ENCODE results near the gene KIF18A. TPM values are rescaled to one million over a fixed set of nuclear protein-coding genes. Genes with fewer than 3 reads are reported as not detected.

The KIF18A gene
- total and polyA plus RNA-seq, 2 of the 13 experiments (the other 11 are each of a cell fraction or from before 2014, with no cell fraction given): 3.4 to 14.4 TPM

DNA sequence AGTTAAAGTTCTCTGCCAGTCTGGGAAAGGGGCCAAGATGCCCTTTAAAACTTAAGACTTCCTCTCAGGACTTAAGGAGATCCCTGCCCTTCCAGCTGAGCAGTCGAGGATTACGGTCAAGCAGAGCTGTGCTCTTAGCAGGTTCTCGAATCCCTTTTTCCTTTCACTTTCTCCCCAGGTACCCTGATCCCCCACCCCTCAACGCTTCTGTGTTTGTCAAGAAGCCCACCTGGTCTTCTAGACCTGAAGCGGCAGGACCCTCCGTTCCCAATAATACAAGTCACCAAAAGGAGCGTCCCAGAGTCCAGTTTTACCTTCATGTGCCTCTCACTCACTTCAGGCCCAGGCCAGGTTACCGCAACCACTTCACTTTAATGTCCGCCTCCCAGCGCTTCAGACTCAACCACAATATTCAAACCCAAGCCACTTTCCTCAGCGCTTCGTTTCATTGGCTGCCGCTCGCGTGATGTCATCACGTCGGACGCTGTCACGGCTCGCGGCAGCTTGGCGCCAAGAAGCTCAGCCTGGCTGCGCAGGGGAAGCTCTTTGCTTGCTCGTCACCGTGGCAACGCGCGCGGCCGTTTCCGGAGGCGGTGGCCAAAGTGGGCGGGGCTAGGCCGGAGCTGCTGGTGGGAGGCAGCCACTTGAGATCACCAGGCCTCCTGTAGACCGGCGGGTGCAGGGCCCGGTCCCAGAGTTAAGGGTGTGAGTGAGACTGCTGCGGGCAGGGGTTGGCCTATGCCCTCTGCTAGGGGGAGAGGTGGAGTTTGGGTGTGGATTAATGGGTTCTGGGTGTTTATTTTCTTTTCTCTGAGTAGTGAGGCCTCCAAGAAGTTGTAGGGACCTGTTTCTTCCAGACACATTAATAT lies at the start of gene KIF18A, which contains the start of gene METTL15 (continued):
- TF ChIP-seq, protein P1, sequence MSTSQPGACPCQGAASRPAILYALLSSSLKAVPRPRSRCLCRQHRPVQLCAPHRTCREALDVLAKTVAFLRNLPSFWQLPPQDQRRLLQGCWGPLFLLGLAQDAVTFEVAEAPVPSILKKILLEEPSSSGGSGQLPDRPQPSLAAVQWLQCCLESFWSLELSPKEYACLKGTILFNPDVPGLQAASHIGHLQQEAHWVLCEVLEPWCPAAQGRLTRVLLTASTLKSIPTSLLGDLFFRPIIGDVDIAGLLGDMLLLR (CRISPR knock-in tag; IDR thresholded peaks at IDR 0.05): no peak
- TF ChIP-seq HOXD1 (CRISPR knock-in tag; IDR thresholded peaks at IDR 0.05): peak; percentile 23; the same call in 1 of the 2 replicates
- TF ChIP-seq, protein P2, sequence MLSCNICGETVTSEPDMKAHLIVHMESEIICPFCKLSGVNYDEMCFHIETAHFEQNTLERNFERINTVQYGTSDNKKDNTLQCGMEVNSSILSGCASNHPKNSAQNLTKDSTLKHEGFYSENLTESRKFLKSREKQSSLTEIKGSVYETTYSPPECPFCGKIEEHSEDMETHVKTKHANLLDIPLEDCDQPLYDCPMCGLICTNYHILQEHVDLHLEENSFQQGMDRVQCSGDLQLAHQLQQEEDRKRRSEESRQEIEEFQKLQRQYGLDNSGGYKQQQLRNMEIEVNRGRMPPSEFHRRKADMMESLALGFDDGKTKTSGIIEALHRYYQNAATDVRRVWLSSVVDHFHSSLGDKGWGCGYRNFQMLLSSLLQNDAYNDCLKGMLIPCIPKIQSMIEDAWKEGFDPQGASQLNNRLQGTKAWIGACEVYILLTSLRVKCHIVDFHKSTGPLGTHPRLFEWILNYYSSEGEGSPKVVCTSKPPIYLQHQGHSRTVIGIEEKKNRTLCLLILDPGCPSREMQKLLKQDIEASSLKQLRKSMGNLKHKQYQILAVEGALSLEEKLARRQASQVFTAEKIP (CRISPR knock-in tag; IDR thresholded peaks at IDR 0.05; ENCODE audit: borderline replicate concordance): no peak
- no peak for TF ChIP-seq SNAI1 (CRISPR knock-in tag; IDR thresholded peaks at IDR 0.05; ENCODE audit: borderline replicate concordance)
- TF ChIP-seq ZNF777 (CRISPR knock-in tag; IDR thresholded peaks at IDR 0.05): no peak
- no peak for TF ChIP-seq ZNF672 (CRISPR knock-in tag; IDR thresholded peaks at IDR 0.05)
- peak; percentile 71; the same call in 1 of the 2 replicates for TF ChIP-seq REPIN1 (CRISPR knock-in tag; IDR thresholded peaks at IDR 0.05; ENCODE audit: borderline replicate concordance, low read depth)
- no peak for TF ChIP-seq ZNF256 (CRISPR knock-in tag; conservative IDR thresholded peaks at IDR 0.05)
- TF ChIP-seq, protein P3, sequence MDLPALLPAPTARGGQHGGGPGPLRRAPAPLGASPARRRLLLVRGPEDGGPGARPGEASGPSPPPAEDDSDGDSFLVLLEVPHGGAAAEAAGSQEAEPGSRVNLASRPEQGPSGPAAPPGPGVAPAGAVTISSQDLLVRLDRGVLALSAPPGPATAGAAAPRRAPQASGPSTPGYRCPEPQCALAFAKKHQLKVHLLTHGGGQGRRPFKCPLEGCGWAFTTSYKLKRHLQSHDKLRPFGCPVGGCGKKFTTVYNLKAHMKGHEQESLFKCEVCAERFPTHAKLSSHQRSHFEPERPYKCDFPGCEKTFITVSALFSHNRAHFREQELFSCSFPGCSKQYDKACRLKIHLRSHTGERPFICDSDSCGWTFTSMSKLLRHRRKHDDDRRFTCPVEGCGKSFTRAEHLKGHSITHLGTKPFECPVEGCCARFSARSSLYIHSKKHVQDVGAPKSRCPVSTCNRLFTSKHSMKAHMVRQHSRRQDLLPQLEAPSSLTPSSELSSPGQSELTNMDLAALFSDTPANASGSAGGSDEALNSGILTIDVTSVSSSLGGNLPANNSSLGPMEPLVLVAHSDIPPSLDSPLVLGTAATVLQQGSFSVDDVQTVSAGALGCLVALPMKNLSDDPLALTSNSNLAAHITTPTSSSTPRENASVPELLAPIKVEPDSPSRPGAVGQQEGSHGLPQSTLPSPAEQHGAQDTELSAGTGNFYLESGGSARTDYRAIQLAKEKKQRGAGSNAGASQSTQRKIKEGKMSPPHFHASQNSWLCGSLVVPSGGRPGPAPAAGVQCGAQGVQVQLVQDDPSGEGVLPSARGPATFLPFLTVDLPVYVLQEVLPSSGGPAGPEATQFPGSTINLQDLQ (CRISPR knock-in tag; IDR thresholded peaks at IDR 0.05): no peak
- no peak for TF ChIP-seq ZNF180 (CRISPR knock-in tag; IDR thresholded peaks at IDR 0.05; ENCODE audit: borderline replicate concordance, low read depth)
- TF ChIP-seq ZNF30 (CRISPR knock-in tag; IDR thresholded peaks at IDR 0.05): no peak
- TF ChIP-seq, protein P4, sequence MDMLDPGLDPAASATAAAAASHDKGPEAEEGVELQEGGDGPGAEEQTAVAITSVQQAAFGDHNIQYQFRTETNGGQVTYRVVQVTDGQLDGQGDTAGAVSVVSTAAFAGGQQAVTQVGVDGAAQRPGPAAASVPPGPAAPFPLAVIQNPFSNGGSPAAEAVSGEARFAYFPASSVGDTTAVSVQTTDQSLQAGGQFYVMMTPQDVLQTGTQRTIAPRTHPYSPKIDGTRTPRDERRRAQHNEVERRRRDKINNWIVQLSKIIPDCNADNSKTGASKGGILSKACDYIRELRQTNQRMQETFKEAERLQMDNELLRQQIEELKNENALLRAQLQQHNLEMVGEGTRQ (IDR thresholded peaks at IDR 0.05; ENCODE audit: low read depth, low read length): no peak
- TF ChIP-seq, protein P4 (CRISPR knock-in tag; IDR thresholded peaks at IDR 0.05; ENCODE audit: borderline replicate concordance): no peak
- TF ChIP-seq NFATC3 (CRISPR knock-in tag; IDR thresholded peaks at IDR 0.05): 0 out of 2 replicates have a peak, but pooled peaks have one; percentile 78
